Activated B cell treated with CpG ODN at 0.5 μM for 24 hours (primary cell): ENCODE data around the gene ERC2. TPM values are rescaled to one million over a fixed set of nuclear protein-coding genes. Genes with fewer than 3 reads are reported as not detected.

ENCODE experiments used
- ATAC-seq: fragments of 200-7000 bp; cut with Tn5 transposase; one replicate; pipeline ENCODE4 v1.10.0; 2021; ENCODE audit warnings: low read depth, mild to moderate bottlenecking, moderate library complexity
- CTCF ChIA-PET: fragments of 350-600 bp; sonication (Branson Sonifier 250); formaldehyde crosslinking; loops from one replicate; lab custom pipeline; 2021; ENCODE audit warnings: antibody characterized with exemption; lab: Charles Lee
- POLR2A ChIA-PET: fragments of 350-600 bp; sonication (Branson Sonifier 250); formaldehyde crosslinking; loops from one replicate; lab custom pipeline; 2021; ENCODE audit warnings: antibody characterized with exemption; lab: Charles Lee
- DNase-seq: peaks from one replicate; pipeline ENCODE4 v3.0.0; 2022
- H3K27ac Mint-ChIP-seq: one replicate; pipeline ENCODE4 v1.8.0; 2020; ENCODE audit warnings: mixed read lengths
- H3K27me3 Mint-ChIP-seq: one replicate; pipeline ENCODE4 v1.8.0; 2021; ENCODE audit warnings: mixed read lengths
- H3K36me3 Mint-ChIP-seq: one replicate; pipeline ENCODE4 v1.8.0; 2021; ENCODE audit warnings: low read depth, mixed read lengths
- H3K4me1 Mint-ChIP-seq: one replicate; pipeline ENCODE4 v1.8.0; 2021; ENCODE audit warnings: mixed read lengths
- H3K4me3 Mint-ChIP-seq: one replicate; pipeline ENCODE4 v1.8.0; 2020; ENCODE audit warnings: mild to moderate bottlenecking, mixed read lengths
- H3K9me3 Mint-ChIP-seq: one replicate; pipeline ENCODE4 v1.8.0; 2020; ENCODE audit warnings: mixed read lengths
- CTCF ChIP-seq: fragments of 200-600 bp; IDR thresholded peaks from one replicate; pipeline ENCODE4 v1.8.0; 2022; ENCODE audit warnings: antibody characterized with exemption, mild to moderate bottlenecking
- intact Hi-C: fragments of 100-400 bp; cut with micrococcal nuclease; formaldehyde crosslinking; loops from one replicate; pipeline ENCODE4 v1.15.1; 2024
- total RNA-seq: library from RNA; stranded (reverse); gene quantifications from 2 replicates; pipeline ENCODE4 v1.2.3, GENCODE V29; 2022

ERC2 gene
- total RNA-seq, 1 donor from 2014 or later: not detected

DNA sequence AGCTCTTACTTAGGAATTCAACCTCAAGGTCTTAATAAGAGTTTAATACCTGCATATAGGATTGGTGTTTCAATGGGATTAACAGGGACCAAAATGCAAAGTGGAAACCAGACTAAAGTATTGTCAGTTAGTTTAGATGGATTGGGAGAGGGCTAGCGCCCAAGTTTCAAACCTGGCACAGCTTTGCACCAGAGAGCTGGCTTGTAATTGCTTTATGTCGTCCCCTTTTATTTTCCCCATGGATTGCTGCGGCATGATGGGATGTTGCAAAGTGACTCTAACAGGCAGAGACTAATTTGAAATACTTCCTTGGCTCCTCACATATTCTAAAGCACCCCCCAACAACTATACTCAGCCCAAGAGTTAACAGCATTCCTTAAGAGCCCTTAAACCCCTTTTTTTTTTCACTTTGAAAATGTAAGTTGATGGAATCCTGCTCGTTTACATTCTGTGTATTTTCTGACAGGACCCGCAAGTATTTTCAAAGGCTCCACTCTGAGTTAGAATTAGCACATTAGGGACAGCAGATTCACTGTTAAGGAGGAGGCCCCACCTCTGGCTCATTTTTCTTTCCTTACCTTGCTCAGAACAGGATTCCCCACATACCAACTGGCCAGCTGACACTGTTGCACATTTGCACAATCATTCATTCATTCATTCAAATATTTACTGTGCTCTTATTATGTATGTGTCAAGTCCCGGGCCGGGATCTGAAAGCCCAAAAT lies 214.2 kb downstream of the ERC2 start:
- intact Hi-C loops: no loop called here
- no peaks in the 10 kb centered on the region for H3K9me3 Mint-ChIP-seq

GRCh38 chr3:56251343-56251945 lies 216.8 kb downstream of the ERC2 start:
- H3K4me3 Mint-ChIP-seq: no peak overlapping the region
- no peak for TF ChIP-seq CTCF
- H3K27me3 Mint-ChIP-seq: no peaks in the 10 kb centered on the region
- H3K36me3 Mint-ChIP-seq: no peaks in the 10 kb centered on the region
- H3K9me3 Mint-ChIP-seq: no peaks in the 10 kb centered on the region
- DNase-seq (no peak), ATAC-seq (no peak)
- H3K27ac Mint-ChIP-seq: no peak overlapping the region
- POLR2A ChIA-PET: interaction anchor here (0.5 kb wide), 1 partner anchor 765 kb away, joined by 3 read pairs; no protein-coding TSS in a partner anchor
- intact Hi-C loops: no loop called here
- CTCF ChIA-PET: interaction anchor here (0.6 to 1.2 kb wide), 7 partner anchors 9 to 1421 kb away, joined by 3 to 4 read pairs (median 3); no protein-coding TSS in a partner anchor
- H3K4me1 Mint-ChIP-seq: no peaks in the 10 kb centered on the region

More for the DNA sequence above, 214.2 kb downstream of the ERC2 start:
- ATAC-seq: no peak
- ChIA-PET POLR2A (no interaction called here), CTCF (no interaction called here)
- DNase-seq: no peak
- TF ChIP-seq CTCF: no peak
- no peak overlapping the region for H3K4me3 Mint-ChIP-seq
- no peaks in the 10 kb centered on the region for H3K4me1 Mint-ChIP-seq
- H3K36me3 Mint-ChIP-seq: no peaks in the 10 kb centered on the region
- no peak overlapping the region for H3K27ac Mint-ChIP-seq
- peaks cover 4% of the 10 kb centered on the region for H3K27me3 Mint-ChIP-seq

DNA sequence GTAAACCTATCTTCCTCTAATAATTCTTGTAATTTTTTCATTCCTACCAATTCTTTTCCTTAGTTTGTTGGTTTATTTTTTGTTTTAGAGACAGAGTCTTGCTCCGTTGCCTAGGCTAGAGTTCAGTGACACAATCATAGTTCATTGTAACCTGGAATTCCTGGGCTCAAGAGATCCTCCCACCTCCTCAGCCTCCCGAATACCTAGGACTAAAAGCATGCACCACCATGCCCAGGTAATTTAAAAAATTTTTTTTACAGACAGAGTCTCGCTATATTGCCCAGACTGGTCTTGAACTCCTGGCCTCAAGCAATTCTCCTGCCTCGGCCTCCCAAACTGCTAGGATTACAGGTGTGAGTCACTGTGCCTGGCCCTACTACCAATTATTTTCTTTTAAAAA lies 220.2 kb downstream of the ERC2 start:
- ChIA-PET POLR2A (no interaction called here), CTCF (no interaction called here)
- H3K36me3 Mint-ChIP-seq: no peaks in the 10 kb centered on the region
- no peak overlapping the region for H3K4me3 Mint-ChIP-seq
- no peaks in the 10 kb centered on the region for H3K9me3 Mint-ChIP-seq
- H3K4me1 Mint-ChIP-seq: no peaks in the 10 kb centered on the region
- DNase-seq (no peak), ATAC-seq (no peak)
- H3K27ac Mint-ChIP-seq: no peak overlapping the region
- intact Hi-C loops: no loop called here
- TF ChIP-seq CTCF: no peak
- H3K27me3 Mint-ChIP-seq: no peaks in the 10 kb centered on the region

DNA sequence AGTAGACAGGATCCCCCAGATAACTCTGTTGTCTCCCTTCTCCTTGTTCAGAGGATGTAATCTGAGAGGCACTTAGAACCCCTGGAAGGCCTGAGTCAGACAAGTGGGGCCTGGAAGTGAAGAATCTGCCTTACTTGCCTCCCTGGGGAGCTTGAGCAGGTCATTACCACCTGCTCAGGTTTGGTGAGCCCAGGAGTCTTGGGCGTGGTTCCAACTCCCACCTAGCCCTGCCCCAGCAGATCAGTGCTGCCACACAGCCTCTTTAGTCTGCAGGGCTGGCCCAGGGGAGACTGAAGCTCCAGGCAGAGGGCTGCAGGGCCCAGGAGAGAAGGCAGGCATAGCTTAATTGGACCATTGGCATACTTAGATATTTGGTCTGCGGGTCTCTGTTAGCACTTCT lies 230.0 kb downstream of the ERC2 start:
- POLR2A ChIA-PET: no interaction called here
- H3K27me3 Mint-ChIP-seq: peaks cover 4% of the 10 kb centered on the region
- no peaks in the 10 kb centered on the region for H3K9me3 Mint-ChIP-seq
- CTCF ChIA-PET: no interaction called here
- no peaks in the 10 kb centered on the region for H3K36me3 Mint-ChIP-seq
- H3K4me3 Mint-ChIP-seq: no peak overlapping the region
- no peaks in the 10 kb centered on the region for H3K4me1 Mint-ChIP-seq
- DNase-seq: no peak
- intact Hi-C loops: no loop called here
- TF ChIP-seq CTCF: no peak
- H3K27ac Mint-ChIP-seq: no peak overlapping the region
- ATAC-seq: no peak

GRCh38 chr3:56233742-56234141 lies 234.5 kb downstream of the ERC2 start:
- CTCF ChIA-PET: no interaction called here
- TF ChIP-seq CTCF: no peak
- Mint-ChIP-seq H3K4me3 (no peak overlapping the region), H3K9me3 (no peaks in the 10 kb centered on the region), H3K4me1 (no peaks in the 10 kb centered on the region), H3K27ac (no peak overlapping the region), H3K27me3 (peaks cover 7% of the 10 kb centered on the region), H3K36me3 (no peaks in the 10 kb centered on the region)
- DNase-seq (no peak), ATAC-seq (no peak)
- intact Hi-C loops: no loop called here
- POLR2A ChIA-PET: no interaction called here
